GM23338 (cell line): ENCODE measurements around the gene RRP9. TPM values are rescaled to one million over a fixed set of nuclear protein-coding genes. Genes with fewer than 3 reads are reported as not detected.

Experiments
- ATAC-seq: fragments of 200-7000 bp; cut with Tn5 transposase; 3 replicates; pipeline ENCODE4 v1.9.1; 2020
- DNase-seq: peaks from one replicate; pipeline ENCODE4 v3.0.0-alpha.2; 2015; ENCODE audit warnings: low spot score
- H2AFZ ChIP-seq: fragments of 200-600 bp; sonication (generic); 2 replicates; pipeline ENCODE4 v1.8.0; 2016; ENCODE audit warnings: antibody characterized with exemption, mild to moderate bottlenecking, moderate library complexity
- H3F3A ChIP-seq: fragments of 200-600 bp; sonication (generic); replicated peaks from 2 replicates; pipeline ENCODE4 v1.8.0; 2017; ENCODE audit warnings: antibody characterized with exemption, mixed run types, low read depth
- H3K27ac ChIP-seq: fragments of 200-600 bp; sonication (generic); 2 replicates; pipeline ENCODE4 v1.6.1; 2016; ENCODE audit warnings: low read depth
- H3K27me3 ChIP-seq: fragments of 200-600 bp; sonication (generic); 2 replicates; pipeline ENCODE4 v1.8.0; 2016; ENCODE audit warnings: mild to moderate bottlenecking, mixed run types, moderate library complexity; ENCODE audit not compliant: insufficient read depth
- H3K36me3 ChIP-seq: fragments of 200-600 bp; sonication (generic); 2 replicates; pipeline ENCODE4 v1.8.0; 2016; ENCODE audit warnings: mild to moderate bottlenecking; ENCODE audit not compliant: insufficient read depth
- H3K4me1 ChIP-seq: fragments of 200-600 bp; sonication (generic); 2 replicates; pipeline ENCODE4 v1.8.0; 2016; ENCODE audit warnings: mild to moderate bottlenecking, moderate library complexity; ENCODE audit not compliant: insufficient read depth
- H3K4me2 ChIP-seq: fragments of 200-600 bp; sonication (generic); 2 replicates; pipeline ENCODE4 v1.7.1; 2017; ENCODE audit warnings: mixed run types
- H3K4me3 ChIP-seq: fragments of 200-600 bp; sonication (generic); 2 replicates; pipeline ENCODE4 v1.6.1; 2016; ENCODE audit warnings: mixed run types
- H3K79me2 ChIP-seq: fragments of 200-600 bp; sonication (generic); replicated peaks from 2 replicates; pipeline ENCODE4 v1.8.0; 2017; ENCODE audit warnings: mild to moderate bottlenecking; ENCODE audit not compliant: insufficient read depth
- H3K9me2 ChIP-seq: fragments of 200-600 bp; sonication (generic); 2 replicates; pipeline ENCODE4 v1.8.0; 2017; ENCODE audit not compliant: insufficient read depth
- H4K20me1 ChIP-seq: fragments of 200-600 bp; sonication (generic); replicated peaks from 2 replicates; pipeline ENCODE4 v1.8.0; 2017; ENCODE audit warnings: mild to moderate bottlenecking; ENCODE audit not compliant: insufficient read depth
- H3K27ac Mint-ChIP-seq: 2 replicates; pipeline ENCODE4 v1.8.0; 2020; ENCODE audit warnings: inconsistent platforms, mild to moderate bottlenecking, moderate library complexity, mixed read lengths
- H3K27me3 Mint-ChIP-seq: 3 replicates; pipeline ENCODE4 v1.8.0; 2022; ENCODE audit warnings: low read depth, mild to moderate bottlenecking, moderate library complexity, mixed read lengths, inconsistent platforms; ENCODE audit not compliant: insufficient read depth, poor library complexity
- H3K36me3 Mint-ChIP-seq: 3 replicates; pipeline ENCODE4 v1.8.0; 2021; ENCODE audit warnings: low read depth, mild to moderate bottlenecking, inconsistent platforms, moderate library complexity, mixed read lengths
- H3K4me1 Mint-ChIP-seq: 3 replicates; pipeline ENCODE4 v1.8.0; 2020; ENCODE audit warnings: mild to moderate bottlenecking, inconsistent platforms, mixed read lengths
- H3K4me3 Mint-ChIP-seq: 3 replicates; pipeline ENCODE4 v1.8.0; 2021; ENCODE audit warnings: moderate library complexity, mild to moderate bottlenecking, inconsistent platforms, mixed read lengths
- H3K9me3 Mint-ChIP-seq: 3 replicates; pipeline ENCODE4 v1.8.0; 2020; ENCODE audit warnings: moderate library complexity, mild to moderate bottlenecking, inconsistent platforms, mixed read lengths
- CTCF ChIP-seq, 2 experiments: fragments of 200-600 bp in 1 of 2; sonication (generic) in 1 of 2; conservative IDR thresholded peaks; 2 replicates each; pipeline versions ENCODE4 v1.5.1 to v1.6.1; 2016 to 2017; ENCODE audit warnings: antibody characterized with exemption in 2 of 2, low read depth in 2 of 2, mild to moderate bottlenecking in 2 of 2, moderate library complexity in 1 of 2
- JUNB ChIP-seq: IDR thresholded peaks from one replicate; pipeline ENCODE4 v1.6.1; 2016; ENCODE audit warnings: antibody characterized with exemption; ENCODE audit not compliant: unreplicated experiment
- NANOG ChIP-seq: IDR thresholded peaks from 2 replicates; pipeline ENCODE4 v1.6.1; 2016; ENCODE audit warnings: antibody characterized with exemption, borderline replicate concordance
- POLR2AphosphoS5 ChIP-seq: IDR thresholded peaks from 2 replicates; pipeline ENCODE4 v1.6.1; 2016; ENCODE audit warnings: antibody characterized with exemption, low read depth
- STAT1 ChIP-seq: IDR thresholded peaks from one replicate; pipeline ENCODE4 v1.6.1; 2016; ENCODE audit warnings: antibody characterized with exemption; ENCODE audit not compliant: unreplicated experiment
- polyA plus RNA-seq: library from polyadenylated mRNA; unstranded; fragments of >200 nt; fragmentation: Nextera tagmentation; extraction: Ambion mirVana; gene quantifications from 2 replicates; pipeline ENCODE4 v1.2.1, GENCODE V29; 2016
- total RNA-seq: library from RNA; depleted of rRNA; stranded (reverse); fragments of >200 nt; shearing (Covaris generic); gene quantifications from 2 replicates; pipeline ENCODE4 v1.2.3, GENCODE V29; 2014
- TF ChIP-seq, protein P1 (sequence below): fragments of 250-450 bp; sonication (Bioruptor Pico); IDR thresholded peaks from 2 replicates; pipeline ENCODE4 v1.5.0; 2020; ENCODE audit warnings: mild to moderate bottlenecking, moderate library complexity

The RRP9 gene
- total and polyA plus RNA-seq, 2 experiments from 2014 or later, result 62.4 to 68.1 TPM

GRCh38 chr3:51948016-51948580 is 6.4 kb upstream of the RRP9 start:
- Mint-ChIP-seq H3K27ac (no peak overlapping the region), H3K36me3 (0 out of 3 replicates have a peak, but pooled peaks cover 2% of the 10 kb centered on the region), H3K9me3 (no peaks in the 10 kb centered on the region), H3K27me3 (peaks cover 23% of the 10 kb centered on the region), H3K4me3 (no peak overlapping the region), H3K4me1 (no peaks in the 10 kb centered on the region; the same call in 2 of the 3 replicates)
- Histone ChIP-seq H2AFZ (no peak overlapping the region), H3F3A (no peaks in the 10 kb centered on the region), H3K36me3 (no peaks in the 10 kb centered on the region), H3K9me2 (no peaks in the 10 kb centered on the region), H4K20me1 (no peaks in the 10 kb centered on the region), H3K79me2 (no peaks in the 10 kb centered on the region), H3K27ac (no peak overlapping the region), H3K4me2 (no peak overlapping the region), H3K27me3 (peaks cover 18% of the 10 kb centered on the region; the same call in 1 of the 2 replicates), H3K4me3 (no peak overlapping the region), H3K4me1 (no peaks in the 10 kb centered on the region)
- DNase-seq (no peak), ATAC-seq (no peak)
- no peak for TF ChIP-seq JUNB
- TF ChIP-seq STAT1, result no peak

GRCh38 chr3:51947215-51947900 is 5.7 kb upstream of the RRP9 start:
- Mint-ChIP-seq H3K4me3 (no peak overlapping the region; the same call in 2 of the 3 replicates), H3K27me3 (peaks cover 24% of the 10 kb centered on the region), H3K36me3 (0 out of 3 replicates have a peak, but pooled peaks cover 2% of the 10 kb centered on the region), H3K4me1 (peaks cover 3% of the 10 kb centered on the region; the same call in 1 of the 3 replicates), H3K9me3 (no peaks in the 10 kb centered on the region), H3K27ac (no peak overlapping the region)
- no peak overlapping the region for H3K4me3 ChIP-seq
- no peak for TF ChIP-seq POLR2AphosphoS5
- no peaks in the 10 kb centered on the region for H3K9me2 ChIP-seq
- ATAC-seq, result no peak
- no peaks in the 10 kb centered on the region for H3K36me3 ChIP-seq
- no peaks in the 10 kb centered on the region for H4K20me1 ChIP-seq
- no peak overlapping the region for H3K27ac ChIP-seq
- DNase-seq, result no peak
- no peaks in the 10 kb centered on the region for H3K4me1 ChIP-seq
- H3K4me2 ChIP-seq, result no peak overlapping the region
- H3F3A ChIP-seq, result no peaks in the 10 kb centered on the region
- H3K27me3 ChIP-seq, result peaks cover 14% of the 10 kb centered on the region; the same call in 1 of the 2 replicates
- no peaks in the 10 kb centered on the region for H3K79me2 ChIP-seq
- no peak overlapping the region for H2AFZ ChIP-seq

- Histone ChIP-seq H3K27me3 (peaks cover 11% of the 10 kb centered on the region; the same call in 1 of the 2 replicates), H2AFZ (no peak overlapping the region), H3K79me2 (no peaks in the 10 kb centered on the region), H3K27ac (no peak overlapping the region), H3K4me3 (no peak overlapping the region), H4K20me1 (no peaks in the 10 kb centered on the region), H3K36me3 (no peaks in the 10 kb centered on the region), H3K9me2 (no peaks in the 10 kb centered on the region), H3K4me1 (no peaks in the 10 kb centered on the region), H3F3A (no peaks in the 10 kb centered on the region), H3K4me2 (no peak overlapping the region)
- Mint-ChIP-seq H3K9me3 (no peaks in the 10 kb centered on the region), H3K36me3 (0 out of 3 replicates have a peak, but pooled peaks cover 2% of the 10 kb centered on the region), H3K4me3 (no peak overlapping the region), H3K4me1 (peaks cover 3% of the 10 kb centered on the region; the same call in 1 of the 3 replicates), H3K27ac (no peak overlapping the region), H3K27me3 (peaks cover 23% of the 10 kb centered on the region)
- DNase-seq (no peak), ATAC-seq (no peak)
- TF ChIP-seq NANOG, result no peak
- TF ChIP-seq JUNB, result no peak
- no peak for TF ChIP-seq CTCF (conservative IDR thresholded peaks at IDR 0.05; ENCODE audit: low read depth in 2 of 2)
- TF ChIP-seq, protein P1, sequence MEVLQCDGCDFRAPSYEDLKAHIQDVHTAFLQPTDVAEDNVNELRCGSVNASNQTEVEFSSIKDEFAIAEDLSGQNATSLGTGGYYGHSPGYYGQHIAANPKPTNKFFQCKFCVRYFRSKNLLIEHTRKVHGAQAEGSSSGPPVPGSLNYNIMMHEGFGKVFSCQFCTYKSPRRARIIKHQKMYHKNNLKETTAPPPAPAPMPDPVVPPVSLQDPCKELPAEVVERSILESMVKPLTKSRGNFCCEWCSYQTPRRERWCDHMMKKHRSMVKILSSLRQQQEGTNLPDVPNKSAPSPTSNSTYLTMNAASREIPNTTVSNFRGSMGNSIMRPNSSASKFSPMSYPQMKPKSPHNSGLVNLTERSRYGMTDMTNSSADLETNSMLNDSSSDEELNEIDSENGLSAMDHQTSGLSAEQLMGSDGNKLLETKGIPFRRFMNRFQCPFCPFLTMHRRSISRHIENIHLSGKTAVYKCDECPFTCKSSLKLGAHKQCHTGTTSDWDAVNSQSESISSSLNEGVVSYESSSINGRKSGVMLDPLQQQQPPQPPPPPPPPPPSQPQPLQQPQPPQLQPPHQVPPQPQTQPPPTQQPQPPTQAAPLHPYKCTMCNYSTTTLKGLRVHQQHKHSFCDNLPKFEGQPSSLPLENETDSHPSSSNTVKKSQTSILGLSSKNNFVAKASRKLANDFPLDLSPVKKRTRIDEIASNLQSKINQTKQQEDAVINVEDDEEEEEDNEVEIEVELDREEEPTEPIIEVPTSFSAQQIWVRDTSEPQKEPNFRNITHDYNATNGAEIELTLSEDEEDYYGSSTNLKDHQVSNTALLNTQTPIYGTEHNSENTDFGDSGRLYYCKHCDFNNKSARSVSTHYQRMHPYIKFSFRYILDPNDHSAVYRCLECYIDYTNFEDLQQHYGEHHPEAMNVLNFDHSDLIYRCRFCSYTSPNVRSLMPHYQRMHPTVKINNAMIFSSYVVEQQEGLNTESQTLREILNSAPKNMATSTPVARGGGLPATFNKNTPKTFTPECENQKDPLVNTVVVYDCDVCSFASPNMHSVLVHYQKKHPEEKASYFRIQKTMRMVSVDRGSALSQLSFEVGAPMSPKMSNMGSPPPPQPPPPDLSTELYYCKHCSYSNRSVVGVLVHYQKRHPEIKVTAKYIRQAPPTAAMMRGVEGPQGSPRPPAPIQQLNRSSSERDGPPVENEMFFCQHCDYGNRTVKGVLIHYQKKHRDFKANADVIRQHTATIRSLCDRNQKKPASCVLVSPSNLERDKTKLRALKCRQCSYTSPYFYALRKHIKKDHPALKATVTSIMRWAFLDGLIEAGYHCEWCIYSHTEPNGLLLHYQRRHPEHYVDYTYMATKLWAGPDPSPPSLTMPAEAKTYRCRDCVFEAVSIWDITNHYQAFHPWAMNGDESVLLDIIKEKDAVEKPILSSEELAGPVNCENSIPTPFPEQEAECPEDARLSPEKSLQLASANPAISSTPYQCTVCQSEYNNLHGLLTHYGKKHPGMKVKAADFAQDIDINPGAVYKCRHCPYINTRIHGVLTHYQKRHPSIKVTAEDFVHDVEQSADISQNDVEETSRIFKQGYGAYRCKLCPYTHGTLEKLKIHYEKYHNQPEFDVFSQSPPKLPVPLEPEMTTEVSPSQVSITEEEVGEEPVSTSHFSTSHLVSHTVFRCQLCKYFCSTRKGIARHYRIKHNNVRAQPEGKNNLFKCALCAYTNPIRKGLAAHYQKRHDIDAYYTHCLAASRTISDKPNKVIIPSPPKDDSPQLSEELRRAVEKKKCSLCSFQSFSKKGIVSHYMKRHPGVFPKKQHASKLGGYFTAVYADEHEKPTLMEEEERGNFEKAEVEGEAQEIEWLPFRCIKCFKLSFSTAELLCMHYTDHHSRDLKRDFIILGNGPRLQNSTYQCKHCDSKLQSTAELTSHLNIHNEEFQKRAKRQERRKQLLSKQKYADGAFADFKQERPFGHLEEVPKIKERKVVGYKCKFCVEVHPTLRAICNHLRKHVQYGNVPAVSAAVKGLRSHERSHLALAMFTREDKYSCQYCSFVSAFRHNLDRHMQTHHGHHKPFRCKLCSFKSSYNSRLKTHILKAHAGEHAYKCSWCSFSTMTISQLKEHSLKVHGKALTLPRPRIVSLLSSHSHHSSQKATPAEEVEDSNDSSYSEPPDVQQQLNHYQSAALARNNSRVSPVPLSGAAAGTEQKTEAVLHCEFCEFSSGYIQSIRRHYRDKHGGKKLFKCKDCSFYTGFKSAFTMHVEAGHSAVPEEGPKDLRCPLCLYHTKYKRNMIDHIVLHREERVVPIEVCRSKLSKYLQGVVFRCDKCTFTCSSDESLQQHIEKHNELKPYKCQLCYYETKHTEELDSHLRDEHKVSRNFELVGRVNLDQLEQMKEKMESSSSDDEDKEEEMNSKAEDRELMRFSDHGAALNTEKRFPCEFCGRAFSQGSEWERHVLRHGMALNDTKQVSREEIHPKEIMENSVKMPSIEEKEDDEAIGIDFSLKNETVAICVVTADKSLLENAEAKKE, result no peak
These were observed 5.1 kb upstream of the RRP9 start for GRCh38 chr3:51946796-51947195.
